Measurements from ENCODE around the gene PID1. TPM values are rescaled to one million over a fixed set of nuclear protein-coding genes. Genes with fewer than 3 reads are reported as not detected.

Gene PID1
- total RNA-seq, 1 experiment from 2014 or later, result 0.15 TPM

DNA sequence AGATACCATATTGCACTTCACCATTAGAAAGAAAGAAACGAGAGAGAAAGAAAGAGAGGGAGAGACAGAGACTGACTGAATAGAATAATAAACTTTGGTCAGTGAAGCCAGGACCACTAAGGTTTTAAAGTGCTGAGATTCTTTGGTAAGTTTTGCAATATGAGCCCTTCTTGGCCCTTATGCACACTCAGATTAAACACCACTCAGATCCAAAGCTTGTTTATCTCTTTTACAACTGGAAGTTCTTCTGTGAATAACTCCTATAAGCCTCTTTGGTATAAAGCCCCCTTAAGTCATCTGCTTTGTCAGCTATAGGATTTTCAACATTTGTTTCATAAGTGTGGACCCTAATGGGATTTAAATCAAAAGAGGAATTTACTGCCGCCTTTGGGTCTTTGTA, 40.8 kb downstream of the PID1 start:
- ChIA-PET CTCF (no interaction called here), POLR2A (no interaction called here), RAD21 (ENCODE audit: low non-redundant PET in 1 of 2, low total read pairs in 2 of 2, uncharacterized antibody in 2 of 2, unreplicated experiment in 2 of 2) (no interaction called here)
- Histone ChIP-seq H3K79me2 (ENCODE audit: insufficient read depth, low read length) (no peaks in the 10 kb centered on the region), H3K4me1 (ENCODE audit: control insufficient read depth in 1 of 2, insufficient read depth in 2 of 2, low read length in 2 of 2) (no peaks in the 10 kb centered on the region), H3K9me3 (ENCODE audit: control insufficient read depth in 1 of 2, insufficient read depth in 1 of 2, low read depth in 1 of 2, low read length in 2 of 2) (no peaks in the 10 kb centered on the region), H3K27ac (ENCODE audit: low read depth, low read length) (no peak overlapping the region), H4K20me1 (ENCODE audit: insufficient read depth) (no peaks in the 10 kb centered on the region), H3K36me3 (ENCODE audit: control insufficient read depth in 1 of 2, insufficient read depth in 2 of 2, low read length in 2 of 2) (no peaks in the 10 kb centered on the region), H3K27me3 (ENCODE audit: insufficient read depth, low read length) (no peaks in the 10 kb centered on the region), H3K9me2 (ENCODE audit: insufficient read depth) (no peaks in the 10 kb centered on the region), H3K4me2 (ENCODE audit: low read length) (no peak overlapping the region), H3K4me3 (replicated peaks in 1 of 2; ENCODE audit: low read depth in 1 of 2, low read length in 2 of 2) (no peak overlapping the region), H3K9ac (ENCODE audit: low read length) (no peak overlapping the region), H2AFZ (ENCODE audit: low read depth, low read length, poor library complexity, severe bottlenecking) (no peak overlapping the region)
- DNase-seq (ENCODE audit: low read depth, low spot score) (no peak), ATAC-seq (no peak)
- intact Hi-C loops (cut with micrococcal nuclease), result no loop called here
- TF ChIP-seq, protein P1, sequence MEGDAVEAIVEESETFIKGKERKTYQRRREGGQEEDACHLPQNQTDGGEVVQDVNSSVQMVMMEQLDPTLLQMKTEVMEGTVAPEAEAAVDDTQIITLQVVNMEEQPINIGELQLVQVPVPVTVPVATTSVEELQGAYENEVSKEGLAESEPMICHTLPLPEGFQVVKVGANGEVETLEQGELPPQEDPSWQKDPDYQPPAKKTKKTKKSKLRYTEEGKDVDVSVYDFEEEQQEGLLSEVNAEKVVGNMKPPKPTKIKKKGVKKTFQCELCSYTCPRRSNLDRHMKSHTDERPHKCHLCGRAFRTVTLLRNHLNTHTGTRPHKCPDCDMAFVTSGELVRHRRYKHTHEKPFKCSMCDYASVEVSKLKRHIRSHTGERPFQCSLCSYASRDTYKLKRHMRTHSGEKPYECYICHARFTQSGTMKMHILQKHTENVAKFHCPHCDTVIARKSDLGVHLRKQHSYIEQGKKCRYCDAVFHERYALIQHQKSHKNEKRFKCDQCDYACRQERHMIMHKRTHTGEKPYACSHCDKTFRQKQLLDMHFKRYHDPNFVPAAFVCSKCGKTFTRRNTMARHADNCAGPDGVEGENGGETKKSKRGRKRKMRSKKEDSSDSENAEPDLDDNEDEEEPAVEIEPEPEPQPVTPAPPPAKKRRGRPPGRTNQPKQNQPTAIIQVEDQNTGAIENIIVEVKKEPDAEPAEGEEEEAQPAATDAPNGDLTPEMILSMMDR (IDR thresholded peaks at IDR 0.05 in 2 of 3, conservative IDR thresholded peaks at IDR 0.05 in 1 of 3; ENCODE audit: borderline replicate concordance in 1 of 3, insufficient read depth in 1 of 3, low read depth in 2 of 3, low read length in 2 of 3), result no peak
- TF ChIP-seq ELF1 (IDR thresholded peaks at IDR 0.05; ENCODE audit: borderline replicate concordance, low read depth) (no peak), EGR1 (IDR thresholded peaks at IDR 0.05; ENCODE audit: low read depth) (no peak), JUND (IDR thresholded peaks at IDR 0.05) (no peak), FOSL1 (IDR thresholded peaks at IDR 0.05; ENCODE audit: low read depth) (no peak), TCF7L2 (IDR thresholded peaks at IDR 0.05; ENCODE audit: borderline replicate concordance, extremely low read depth, insufficient read depth, insufficient read length) (no peak), CBX3 (IDR thresholded peaks at IDR 0.05; ENCODE audit: low read depth) (no peak), POLR2AphosphoS5 (IDR thresholded peaks at IDR 0.05; ENCODE audit: low read depth, low read length) (no peak), CEBPB (IDR thresholded peaks at IDR 0.05; ENCODE audit: low read depth) (no peak), RAD21 (IDR thresholded peaks at IDR 0.05; ENCODE audit: low read depth) (no peak), POLR2A (IDR thresholded peaks at IDR 0.05; ENCODE audit: borderline replicate concordance, extremely low read depth, insufficient read depth, insufficient read length) (no peak), EZH2 (IDR thresholded peaks at IDR 0.05) (no peak)
- TF ChIP-seq, protein P2, sequence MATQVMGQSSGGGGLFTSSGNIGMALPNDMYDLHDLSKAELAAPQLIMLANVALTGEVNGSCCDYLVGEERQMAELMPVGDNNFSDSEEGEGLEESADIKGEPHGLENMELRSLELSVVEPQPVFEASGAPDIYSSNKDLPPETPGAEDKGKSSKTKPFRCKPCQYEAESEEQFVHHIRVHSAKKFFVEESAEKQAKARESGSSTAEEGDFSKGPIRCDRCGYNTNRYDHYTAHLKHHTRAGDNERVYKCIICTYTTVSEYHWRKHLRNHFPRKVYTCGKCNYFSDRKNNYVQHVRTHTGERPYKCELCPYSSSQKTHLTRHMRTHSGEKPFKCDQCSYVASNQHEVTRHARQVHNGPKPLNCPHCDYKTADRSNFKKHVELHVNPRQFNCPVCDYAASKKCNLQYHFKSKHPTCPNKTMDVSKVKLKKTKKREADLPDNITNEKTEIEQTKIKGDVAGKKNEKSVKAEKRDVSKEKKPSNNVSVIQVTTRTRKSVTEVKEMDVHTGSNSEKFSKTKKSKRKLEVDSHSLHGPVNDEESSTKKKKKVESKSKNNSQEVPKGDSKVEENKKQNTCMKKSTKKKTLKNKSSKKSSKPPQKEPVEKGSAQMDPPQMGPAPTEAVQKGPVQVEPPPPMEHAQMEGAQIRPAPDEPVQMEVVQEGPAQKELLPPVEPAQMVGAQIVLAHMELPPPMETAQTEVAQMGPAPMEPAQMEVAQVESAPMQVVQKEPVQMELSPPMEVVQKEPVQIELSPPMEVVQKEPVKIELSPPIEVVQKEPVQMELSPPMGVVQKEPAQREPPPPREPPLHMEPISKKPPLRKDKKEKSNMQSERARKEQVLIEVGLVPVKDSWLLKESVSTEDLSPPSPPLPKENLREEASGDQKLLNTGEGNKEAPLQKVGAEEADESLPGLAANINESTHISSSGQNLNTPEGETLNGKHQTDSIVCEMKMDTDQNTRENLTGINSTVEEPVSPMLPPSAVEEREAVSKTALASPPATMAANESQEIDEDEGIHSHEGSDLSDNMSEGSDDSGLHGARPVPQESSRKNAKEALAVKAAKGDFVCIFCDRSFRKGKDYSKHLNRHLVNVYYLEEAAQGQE (IDR thresholded peaks at IDR 0.05; ENCODE audit: low read depth), result no peak
- TF ChIP-seq, protein P3, sequence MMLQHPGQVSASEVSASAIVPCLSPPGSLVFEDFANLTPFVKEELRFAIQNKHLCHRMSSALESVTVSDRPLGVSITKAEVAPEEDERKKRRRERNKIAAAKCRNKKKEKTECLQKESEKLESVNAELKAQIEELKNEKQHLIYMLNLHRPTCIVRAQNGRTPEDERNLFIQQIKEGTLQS (IDR thresholded peaks at IDR 0.05), result no peak
- BruUV-seq (replicated peaks), result no TSS peak

Data from HCT116 (cell line).